Activated T-helper 17 cell treated with anti-CD3 and anti-CD28 coated beads, Interleukin-2, amount 50 U/mL, for 72 hours (primary cell): ENCODE results near the gene GPR171. TPM values are rescaled to one million over a fixed set of nuclear protein-coding genes. Genes with fewer than 3 reads are reported as not detected.
"Not testable (repeated sequence)": the region's sequence is repeated elsewhere in the genome, so short reads cannot be mapped to it uniquely, and the experiment has no call there.

Experiments used
- ATAC-seq: fragments of 150-1000 bp; cut with Tn5 transposase; replicated peaks from 2 replicates; pipeline ENCODE4 v1.10.0; 2021; ENCODE audit warnings: mild to moderate bottlenecking, moderate library complexity
- H3K27ac Mint-ChIP-seq: one replicate; pipeline ENCODE4 v1.8.0; 2022; ENCODE audit warnings: mixed read lengths
- H3K27me3 Mint-ChIP-seq: one replicate; pipeline ENCODE4 v1.8.0; 2022; ENCODE audit warnings: mixed read lengths
- H3K36me3 Mint-ChIP-seq: one replicate; pipeline ENCODE4 v1.8.0; 2022; ENCODE audit warnings: low read depth, mild to moderate bottlenecking, mixed read lengths
- H3K4me1 Mint-ChIP-seq: one replicate; pipeline ENCODE4 v1.8.0; 2022; ENCODE audit warnings: mixed read lengths
- H3K4me3 Mint-ChIP-seq: one replicate; pipeline ENCODE4 v1.8.0; 2022; ENCODE audit warnings: mild to moderate bottlenecking, mixed read lengths
- H3K9me3 Mint-ChIP-seq: one replicate; pipeline ENCODE4 v1.8.0; 2022; ENCODE audit warnings: mixed read lengths
- total RNA-seq, 2 donors: library from RNA; stranded (reverse); gene quantifications; one replicate each; pipeline ENCODE4 v1.2.3, GENCODE V29; 2022

The GPR171 gene
- total RNA-seq, result 100 to 1,000 TPM; 108 to 131 TPM

GRCh38 chr3:151203051-151203420 lies at the start of gene GPR171:
GPR171 (minus strand) TSS chr3:151203216; CDS start chr3:151199386, 3,830 bp downstream.
- H3K4me1 Mint-ChIP-seq, result peaks cover 30% of the 10 kb centered on the region
- no peaks in the 10 kb centered on the region for H3K27me3 Mint-ChIP-seq
- peaks cover 68% of the 10 kb centered on the region for H3K36me3 Mint-ChIP-seq
- no peaks in the 10 kb centered on the region for H3K9me3 Mint-ChIP-seq
- H3K4me3 Mint-ChIP-seq, result peak within 1 kb of the TSS; percentile 89
- peak; percentile 66 for ATAC-seq
- peak within 1 kb of the TSS; percentile 96 for H3K27ac Mint-ChIP-seq

- Mint-ChIP-seq H3K4me3 (no peak overlapping the region), H3K9me3 (no peaks in the 10 kb centered on the region), H3K27ac (no peak overlapping the region), H3K27me3 (no peaks in the 10 kb centered on the region), H3K4me1 (no peaks in the 10 kb centered on the region), H3K36me3 (no peaks in the 10 kb centered on the region)
- no peak for ATAC-seq
Measured at GRCh38 chr3:151248772-151249337, 45.8 kb upstream of the GPR171 start.

GRCh38 chr3:151242006-151242405 lies 39.0 kb upstream of the GPR171 start:
- H3K27ac Mint-ChIP-seq, H3K36me3 Mint-ChIP-seq, ATAC-seq, H3K9me3 Mint-ChIP-seq, H3K4me3 Mint-ChIP-seq, H3K27me3 Mint-ChIP-seq, H3K4me1 Mint-ChIP-seq: not testable (repeated sequence)

- no peaks in the 10 kb centered on the region for H3K9me3 Mint-ChIP-seq
- H3K4me1 Mint-ChIP-seq, result no peaks in the 10 kb centered on the region
- no peak overlapping the region for H3K4me3 Mint-ChIP-seq
- no peak overlapping the region for H3K27ac Mint-ChIP-seq
- no peaks in the 10 kb centered on the region for H3K27me3 Mint-ChIP-seq
- no peak for ATAC-seq
- H3K36me3 Mint-ChIP-seq, result no peaks in the 10 kb centered on the region
Measured at GRCh38 chr3:151236736-151237135, 33.7 kb upstream of the GPR171 start.

- Mint-ChIP-seq H3K36me3 (no peaks in the 10 kb centered on the region), H3K4me3 (no peak overlapping the region), H3K9me3 (no peaks in the 10 kb centered on the region), H3K27me3 (no peaks in the 10 kb centered on the region), H3K27ac (no peak overlapping the region), H3K4me1 (peaks cover 1% of the 10 kb centered on the region)
- no peak for ATAC-seq
Measured at GRCh38 chr3:151236316-151236715, 33.3 kb upstream of the GPR171 start.

- ATAC-seq, result no peak
- no peaks in the 10 kb centered on the region for H3K27me3 Mint-ChIP-seq
- peaks cover 14% of the 10 kb centered on the region for H3K4me1 Mint-ChIP-seq
- no peak overlapping the region for H3K27ac Mint-ChIP-seq
- no peak overlapping the region for H3K4me3 Mint-ChIP-seq
- no peaks in the 10 kb centered on the region for H3K36me3 Mint-ChIP-seq
- H3K9me3 Mint-ChIP-seq, result no peaks in the 10 kb centered on the region
Measured at GRCh38 chr3:151234825-151235224, 31.8 kb upstream of the GPR171 start.

- Mint-ChIP-seq H3K27me3 (no peaks in the 10 kb centered on the region), H3K36me3 (no peaks in the 10 kb centered on the region), H3K9me3 (no peaks in the 10 kb centered on the region), H3K4me1 (peaks cover 21% of the 10 kb centered on the region), H3K4me3 (no peak overlapping the region), H3K27ac (no peak overlapping the region)
- ATAC-seq, result no peak
Measured at GRCh38 chr3:151232991-151233390, 30.0 kb upstream of the GPR171 start.

GRCh38 chr3:151232403-151232802 lies 29.4 kb upstream of the GPR171 start:
- H3K36me3 Mint-ChIP-seq, ATAC-seq: not testable (repeated sequence)

GRCh38 chr3:151230646-151231045 lies 27.6 kb upstream of the GPR171 start:
- Mint-ChIP-seq H3K4me1 (peaks cover 36% of the 10 kb centered on the region), H3K9me3 (no peaks in the 10 kb centered on the region), H3K36me3 (no peaks in the 10 kb centered on the region), H3K27ac (peak overlapping the region; percentile 44), H3K4me3 (peak overlapping the region; percentile 65), H3K27me3 (no peaks in the 10 kb centered on the region)
- no peak for ATAC-seq

More at GRCh38 chr3:151232403-151232802, 29.4 kb upstream of the GPR171 start:
- H3K4me3 Mint-ChIP-seq, H3K27me3 Mint-ChIP-seq, H3K9me3 Mint-ChIP-seq, H3K27ac Mint-ChIP-seq: not testable (repeated sequence)
- peaks cover 26% of the 10 kb centered on the region for H3K4me1 Mint-ChIP-seq

GRCh38 chr3:151228666-151229040 lies 25.6 kb upstream of the GPR171 start:
- H3K27ac Mint-ChIP-seq, result peak overlapping the region; percentile 91
- H3K27me3 Mint-ChIP-seq, result no peaks in the 10 kb centered on the region
- H3K36me3 Mint-ChIP-seq, result no peaks in the 10 kb centered on the region
- no peaks in the 10 kb centered on the region for H3K9me3 Mint-ChIP-seq
- no peak for ATAC-seq
- H3K4me1 Mint-ChIP-seq, result peaks cover 50% of the 10 kb centered on the region
- peak overlapping the region; percentile 78 for H3K4me3 Mint-ChIP-seq

- peaks cover 50% of the 10 kb centered on the region for H3K4me1 Mint-ChIP-seq
- H3K9me3 Mint-ChIP-seq, result no peaks in the 10 kb centered on the region
- peak overlapping the region; percentile 78 for H3K4me3 Mint-ChIP-seq
- no peaks in the 10 kb centered on the region for H3K27me3 Mint-ChIP-seq
- no peaks in the 10 kb centered on the region for H3K36me3 Mint-ChIP-seq
- peak overlapping the region; percentile 91 for H3K27ac Mint-ChIP-seq
- ATAC-seq, result peak; percentile 62
Measured at GRCh38 chr3:151227807-151228665, 25.0 kb upstream of the GPR171 start.

- Mint-ChIP-seq H3K27ac (peak overlapping the region; percentile 91), H3K36me3 (no peaks in the 10 kb centered on the region), H3K4me3 (peak overlapping the region; percentile 78), H3K4me1 (peaks cover 50% of the 10 kb centered on the region), H3K9me3 (peaks cover 2% of the 10 kb centered on the region), H3K27me3 (no peaks in the 10 kb centered on the region)
- peak; percentile 26 for ATAC-seq
Measured at GRCh38 chr3:151227266-151227806, 24.3 kb upstream of the GPR171 start.

- Mint-ChIP-seq H3K27me3 (no peaks in the 10 kb centered on the region), H3K27ac (peak overlapping the region; percentile 91), H3K36me3 (no peaks in the 10 kb centered on the region), H3K4me3 (peak overlapping the region; percentile 78), H3K9me3 (peaks cover 7% of the 10 kb centered on the region), H3K4me1 (peaks cover 50% of the 10 kb centered on the region)
- no peak for ATAC-seq
Measured at GRCh38 chr3:151226825-151227224, 23.8 kb upstream of the GPR171 start.

- Mint-ChIP-seq H3K36me3 (no peaks in the 10 kb centered on the region), H3K9me3 (peaks cover 7% of the 10 kb centered on the region), H3K27me3 (no peaks in the 10 kb centered on the region), H3K27ac (peak overlapping the region; percentile 91), H3K4me3 (peak overlapping the region; percentile 78), H3K4me1 (peaks cover 47% of the 10 kb centered on the region)
- ATAC-seq, result peak; percentile 73
Measured at GRCh38 chr3:151226088-151226563, 23.1 kb upstream of the GPR171 start.
